Measurements from ENCODE around the gene UGCG. TPM values are rescaled to one million over a fixed set of nuclear protein-coding genes. Genes with fewer than 3 reads are reported as not detected.
A peak's percentile ranks its signal among the peaks of the same experiment; 100 is the strongest.

Gene UGCG
- total RNA-seq, 1 experiment from 2014 or later: 23.3 TPM

GRCh38 chr9:111868475-111868874 lies 28.1 kb upstream of the UGCG start:
- Histone ChIP-seq H4K91ac (ENCODE audit: insufficient read length, low read depth, low read length) (no peak overlapping the region), H3K27me3 (ENCODE audit: insufficient read depth, low read length) (no peaks in the 10 kb centered on the region), H3K79me2 (ENCODE audit: insufficient read depth, low read length) (no peaks in the 10 kb centered on the region), H2BK5ac (ENCODE audit: insufficient read length, low read length) (no peak overlapping the region), H3K4me1 (ENCODE audit: insufficient read depth, low read length) (peaks cover 7% of the 10 kb centered on the region; the same call in 1 of the 2 replicates), H2AK5ac (ENCODE audit: insufficient read length, low read length) (no peak overlapping the region), H4K5ac (ENCODE audit: insufficient read length, low read depth, low read length) (no peak overlapping the region), H4K8ac (replicated peaks; ENCODE audit: insufficient read length, low read depth, low read length) (no peak overlapping the region), H3K56ac (ENCODE audit: insufficient read length, low read depth, low read length) (no peak overlapping the region), H3K79me1 (ENCODE audit: insufficient read depth, low read depth, low read length, poor library complexity, severe bottlenecking) (no peaks in the 10 kb centered on the region), H2BK120ac (ENCODE audit: low read depth, low read length, poor library complexity, severe bottlenecking) (no peak overlapping the region), H3K14ac (ENCODE audit: insufficient read depth, low read length) (no peak overlapping the region), H3K9ac (ENCODE audit: extremely low read depth, insufficient read length, low read length) (no peak overlapping the region), H3K4me2 (ENCODE audit: insufficient read depth, insufficient read length, low read length) (no peak overlapping the region), H2BK20ac (ENCODE audit: low read depth, low read length, poor library complexity, severe bottlenecking) (no peak overlapping the region), H3K23me2 (ENCODE audit: insufficient read length, low read depth, low read length, poor library complexity, severe bottlenecking) (no peaks in the 10 kb centered on the region), H3K9me3 (ENCODE audit: control insufficient read depth, low read depth, low read length) (no peaks in the 10 kb centered on the region), H4K20me1 (ENCODE audit: control insufficient read depth, insufficient read depth, insufficient read length) (no peaks in the 10 kb centered on the region), H3K18ac (ENCODE audit: insufficient read length, low read depth, low read length) (no peak overlapping the region), H2BK12ac (ENCODE audit: insufficient read length, low read depth, low read length) (no peak overlapping the region), H3K23ac (ENCODE audit: insufficient read length, low read depth, low read length) (no peak overlapping the region), H3K27ac (ENCODE audit: insufficient read length, low read depth, low read length) (no peak overlapping the region), H3T11ph (ENCODE audit: low read length) (no peak overlapping the region), H2AFZ (ENCODE audit: low read length) (no peak overlapping the region), H2BK15ac (ENCODE audit: low read depth, low read length) (no peak overlapping the region), H3K4ac (ENCODE audit: low read depth, low read length) (no peak overlapping the region)
- peaks cover 18 to 21% of the 10 kb centered on the region in 2 experiments for H3K4me1 Mint-ChIP-seq
- WGBS (ENCODE audit: extremely low coverage, insufficient read length, low lambda C conversion rate): no CpG with 5 or more reads among the region's 6 CpGs
- H3K27me3 Mint-ChIP-seq (ENCODE audit: low read depth): no peaks in the 10 kb centered on the region
- no peak overlapping the region for H3K4me3 Mint-ChIP-seq
- peak; percentile 82 for DNase-seq
- peaks cover 4 to 7% of the 10 kb centered on the region in 2 experiments; a peak in 4 of 5 replicates for H3K9me3 Mint-ChIP-seq
- peak overlapping the region in 2 of 3 experiments; percentile 5 to 34; a peak in 2 of 7 replicates for H3K27ac Mint-ChIP-seq
- TF ChIP-seq CTCF (conservative IDR thresholded peaks at IDR 0.05): no peak
- peaks cover 0 to 25% (median 3%) of the 10 kb centered on the region in 3 experiments; a peak in 6 of 7 replicates for H3K36me3 Mint-ChIP-seq (ENCODE audit: insufficient read depth in 1 of 3, low read depth in 3 of 3)

Data from H9 (cell line).